SK-N-SH treated with all-trans-retinoic acid at 6 μM for 48 hours (cell line): ENCODE data around the gene NSMF.

Experiments
- ATAC-seq: fragments of 200-7000 bp; cut with Tn5 transposase; 3 replicates; pipeline ENCODE4 v1.9.1; 2020; ENCODE audit warnings: mild to moderate bottlenecking, moderate library complexity
- ARNTL ChIP-seq: fragments of 450-650 bp; formaldehyde crosslinking; IDR thresholded peaks from 2 replicates; pipeline ENCODE4 v1.5.0; 2020; ENCODE audit warnings: low read depth, mild to moderate bottlenecking, moderate library complexity, borderline replicate concordance
- BACH2 ChIP-seq: fragments of 250-450 bp; sonication (Bioruptor Pico); IDR thresholded peaks from 2 replicates; pipeline ENCODE4 v1.9.0; 2021; ENCODE audit warnings: mild to moderate bottlenecking, borderline replicate concordance
- CSDC2 ChIP-seq: fragments of 250-450 bp; sonication (Bioruptor Pico); IDR thresholded peaks from 2 replicates; pipeline ENCODE4 v1.5.0; 2020; ENCODE audit warnings: mild to moderate bottlenecking, moderate library complexity
- ESRRG ChIP-seq: fragments of 250-450 bp; sonication (Bioruptor Pico); IDR thresholded peaks from 2 replicates; pipeline ENCODE4 v1.6.1; 2021; ENCODE audit warnings: mild to moderate bottlenecking
- GLIS3 ChIP-seq: fragments of 250-450 bp; sonication (Bioruptor Pico); IDR thresholded peaks from 2 replicates; pipeline ENCODE4 v1.5.0; 2020; ENCODE audit warnings: mild to moderate bottlenecking, moderate library complexity
- ISL1 ChIP-seq: fragments of 250-450 bp; sonication (Bioruptor Pico); IDR thresholded peaks from 2 replicates; pipeline ENCODE4 v2.1.2; 2022; ENCODE audit warnings: mild to moderate bottlenecking, moderate library complexity
- OSR1 ChIP-seq: fragments of 250-450 bp; sonication (Bioruptor Pico); IDR thresholded peaks from 2 replicates; pipeline ENCODE4 v1.8.0; 2022; ENCODE audit warnings: moderate library complexity, mild to moderate bottlenecking, inconsistent platforms
- PPARA ChIP-seq: fragments of 250-450 bp; sonication (Bioruptor Pico); IDR thresholded peaks from 2 replicates; pipeline ENCODE4 v1.5.0; 2020; ENCODE audit warnings: mild to moderate bottlenecking, borderline replicate concordance
- RARB ChIP-seq: fragments of 250-450 bp; sonication (Bioruptor Pico); IDR thresholded peaks from 2 replicates; pipeline ENCODE4 v1.8.0; 2021; ENCODE audit warnings: mild to moderate bottlenecking, moderate library complexity
- SNAI2 ChIP-seq: fragments of 250-450 bp; sonication (Bioruptor Pico); IDR thresholded peaks from 2 replicates; pipeline ENCODE4 v1.5.0; 2020; ENCODE audit warnings: mild to moderate bottlenecking, moderate library complexity
- TCF4 ChIP-seq: fragments of 250-450 bp; sonication (Bioruptor Pico); IDR thresholded peaks from 2 replicates; pipeline ENCODE4 v1.8.0; 2021; ENCODE audit warnings: mild to moderate bottlenecking, moderate library complexity, borderline replicate concordance
- TOX ChIP-seq: fragments of 250-450 bp; sonication (Bioruptor Pico); IDR thresholded peaks from 2 replicates; pipeline ENCODE4 v1.8.0; 2021; ENCODE audit warnings: mild to moderate bottlenecking, moderate library complexity, borderline replicate concordance
- ZNF565 ChIP-seq: fragments of 450-650 bp; formaldehyde crosslinking; conservative IDR thresholded peaks from 2 replicates; pipeline ENCODE4 v1.5.0; 2020; ENCODE audit warnings: low read depth, mild to moderate bottlenecking, moderate library complexity
- ZNF70 ChIP-seq: fragments of 450-650 bp; formaldehyde crosslinking; IDR thresholded peaks from 2 replicates; pipeline ENCODE4 v1.5.0; 2020; ENCODE audit warnings: mild to moderate bottlenecking, moderate library complexity
- ZNF8 ChIP-seq: fragments of 450-650 bp; formaldehyde crosslinking; IDR thresholded peaks from 2 replicates; pipeline ENCODE4 v1.5.0; 2020; ENCODE audit warnings: mild to moderate bottlenecking, moderate library complexity
- TF ChIP-seq, protein P1 (sequence below): fragments of 250-450 bp; sonication (Bioruptor Pico); IDR thresholded peaks from 2 replicates; pipeline ENCODE4 v1.5.1; 2020; ENCODE audit warnings: low read depth, mild to moderate bottlenecking, moderate library complexity
- TF ChIP-seq, protein P2 (sequence below): fragments of 250-450 bp; sonication (Bioruptor Pico); IDR thresholded peaks from 2 replicates; pipeline ENCODE4 v1.8.0; 2021; ENCODE audit warnings: low read depth, mild to moderate bottlenecking, moderate library complexity, borderline replicate concordance
- TF ChIP-seq, protein P3 (sequence below): fragments of 250-450 bp; sonication (Bioruptor Pico); IDR thresholded peaks from 2 replicates; pipeline ENCODE4 v1.8.0; 2020; ENCODE audit warnings: mild to moderate bottlenecking, moderate library complexity, borderline replicate concordance
- TF ChIP-seq, protein P4 (sequence below): fragments of 250-450 bp; sonication (Bioruptor Pico); IDR thresholded peaks from 2 replicates; pipeline ENCODE4 v1.5.0; 2020; ENCODE audit warnings: mild to moderate bottlenecking, moderate library complexity
- TF ChIP-seq, protein P5 (sequence below): fragments of 250-450 bp; sonication (Bioruptor Pico); IDR thresholded peaks from 2 replicates; pipeline ENCODE4 v1.5.1; 2021; ENCODE audit warnings: mild to moderate bottlenecking, moderate library complexity

The NSMF gene

DNA sequence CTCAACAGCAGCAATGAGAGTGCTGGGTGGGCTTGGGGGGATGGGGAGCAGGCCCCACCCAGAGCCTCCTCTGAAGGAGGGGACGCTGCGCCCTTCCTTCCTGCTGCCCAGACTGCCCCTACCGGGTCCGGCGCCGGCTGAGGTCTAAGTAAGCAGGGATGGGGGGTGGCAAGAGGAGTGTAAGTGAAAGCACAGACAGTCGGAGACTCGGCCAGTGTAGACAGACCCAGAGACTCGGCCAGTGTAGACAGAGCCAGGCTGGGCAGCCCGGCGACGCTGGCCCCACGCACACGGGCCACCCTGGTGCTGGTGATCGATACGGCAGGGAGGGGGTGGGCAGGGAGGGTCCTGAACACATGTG lies 10.6 kb downstream of the NSMF start (continued):
- TF ChIP-seq, protein P1, sequence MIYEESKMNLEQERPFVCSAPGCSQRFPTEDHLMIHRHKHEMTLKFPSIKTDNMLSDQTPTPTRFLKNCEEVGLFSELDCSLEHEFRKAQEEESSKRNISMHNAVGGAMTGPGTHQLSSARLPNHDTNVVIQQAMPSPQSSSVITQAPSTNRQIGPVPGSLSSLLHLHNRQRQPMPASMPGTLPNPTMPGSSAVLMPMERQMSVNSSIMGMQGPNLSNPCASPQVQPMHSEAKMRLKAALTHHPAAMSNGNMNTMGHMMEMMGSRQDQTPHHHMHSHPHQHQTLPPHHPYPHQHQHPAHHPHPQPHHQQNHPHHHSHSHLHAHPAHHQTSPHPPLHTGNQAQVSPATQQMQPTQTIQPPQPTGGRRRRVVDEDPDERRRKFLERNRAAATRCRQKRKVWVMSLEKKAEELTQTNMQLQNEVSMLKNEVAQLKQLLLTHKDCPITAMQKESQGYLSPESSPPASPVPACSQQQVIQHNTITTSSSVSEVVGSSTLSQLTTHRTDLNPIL (CRISPR knock-in tag): no peak
- no peak for TF ChIP-seq CSDC2 (CRISPR knock-in tag)
- TF ChIP-seq ARNTL (CRISPR knock-in tag): no peak
- TF ChIP-seq, protein P2, sequence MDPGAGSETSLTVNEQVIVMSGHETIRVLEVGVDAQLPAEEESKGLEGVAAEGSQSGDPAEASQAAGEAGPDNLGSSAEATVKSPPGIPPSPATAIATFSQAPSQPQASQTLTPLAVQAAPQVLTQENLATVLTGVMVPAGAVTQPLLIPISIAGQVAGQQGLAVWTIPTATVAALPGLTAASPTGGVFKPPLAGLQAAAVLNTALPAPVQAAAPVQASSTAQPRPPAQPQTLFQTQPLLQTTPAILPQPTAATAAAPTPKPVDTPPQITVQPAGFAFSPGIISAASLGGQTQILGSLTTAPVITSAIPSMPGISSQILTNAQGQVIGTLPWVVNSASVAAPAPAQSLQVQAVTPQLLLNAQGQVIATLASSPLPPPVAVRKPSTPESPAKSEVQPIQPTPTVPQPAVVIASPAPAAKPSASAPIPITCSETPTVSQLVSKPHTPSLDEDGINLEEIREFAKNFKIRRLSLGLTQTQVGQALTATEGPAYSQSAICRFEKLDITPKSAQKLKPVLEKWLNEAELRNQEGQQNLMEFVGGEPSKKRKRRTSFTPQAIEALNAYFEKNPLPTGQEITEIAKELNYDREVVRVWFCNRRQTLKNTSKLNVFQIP (CRISPR knock-in tag): no peak
- no peak for TF ChIP-seq ZNF8 (CRISPR knock-in tag)
- TF ChIP-seq TOX (CRISPR knock-in tag): no peak
- no peak for TF ChIP-seq RARB (CRISPR knock-in tag)
- TF ChIP-seq TCF4 (CRISPR knock-in tag): no peak

DNA sequence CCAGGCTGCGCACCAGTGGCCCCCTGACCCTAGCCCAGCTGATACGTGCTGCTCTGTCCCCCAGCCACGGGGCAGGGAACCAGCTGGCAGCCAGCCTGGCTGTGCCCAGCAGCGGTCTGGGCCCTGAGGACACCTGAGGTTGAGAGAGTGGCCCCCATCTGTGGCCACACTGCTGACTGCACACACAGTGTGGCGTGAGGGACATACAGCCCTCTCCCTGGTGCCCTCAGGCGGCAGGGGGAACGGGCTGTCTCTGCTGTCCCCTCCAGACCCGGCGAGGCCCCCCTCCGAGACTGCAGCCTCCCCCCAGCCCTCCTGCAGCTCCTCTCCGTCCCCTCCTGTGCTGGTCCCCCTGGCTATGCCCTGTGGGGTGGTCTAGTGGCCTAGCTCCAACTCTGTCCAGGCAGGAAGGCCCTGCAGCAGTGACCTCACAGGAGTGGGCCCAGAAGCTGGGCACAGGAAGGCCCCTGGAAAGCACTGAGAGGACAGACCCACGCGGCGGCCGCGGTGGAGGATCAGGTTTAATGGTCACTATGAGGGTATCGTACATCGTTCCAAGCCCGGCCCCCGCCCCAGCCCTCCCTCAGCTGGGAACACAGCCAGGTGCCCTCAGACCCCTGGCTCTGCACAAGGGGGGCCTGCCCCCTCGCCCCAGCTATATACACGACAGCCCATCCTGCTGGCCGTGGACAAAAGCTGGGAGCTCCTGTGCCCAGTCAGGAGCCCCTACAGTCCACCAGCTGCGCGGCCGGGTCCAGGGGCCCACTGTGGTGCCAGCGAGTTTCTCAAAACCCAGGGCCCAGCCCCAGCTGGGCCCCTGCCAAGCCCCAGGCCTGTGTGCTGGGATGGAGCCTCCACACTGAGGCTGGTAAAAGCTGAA lies 11.2 kb downstream of the NSMF start:
- no peak for TF ChIP-seq ISL1 (CRISPR knock-in tag)
- TF ChIP-seq OSR1 (CRISPR knock-in tag): no peak
- TF ChIP-seq ARNTL (CRISPR knock-in tag): no peak
- TF ChIP-seq, protein P3, sequence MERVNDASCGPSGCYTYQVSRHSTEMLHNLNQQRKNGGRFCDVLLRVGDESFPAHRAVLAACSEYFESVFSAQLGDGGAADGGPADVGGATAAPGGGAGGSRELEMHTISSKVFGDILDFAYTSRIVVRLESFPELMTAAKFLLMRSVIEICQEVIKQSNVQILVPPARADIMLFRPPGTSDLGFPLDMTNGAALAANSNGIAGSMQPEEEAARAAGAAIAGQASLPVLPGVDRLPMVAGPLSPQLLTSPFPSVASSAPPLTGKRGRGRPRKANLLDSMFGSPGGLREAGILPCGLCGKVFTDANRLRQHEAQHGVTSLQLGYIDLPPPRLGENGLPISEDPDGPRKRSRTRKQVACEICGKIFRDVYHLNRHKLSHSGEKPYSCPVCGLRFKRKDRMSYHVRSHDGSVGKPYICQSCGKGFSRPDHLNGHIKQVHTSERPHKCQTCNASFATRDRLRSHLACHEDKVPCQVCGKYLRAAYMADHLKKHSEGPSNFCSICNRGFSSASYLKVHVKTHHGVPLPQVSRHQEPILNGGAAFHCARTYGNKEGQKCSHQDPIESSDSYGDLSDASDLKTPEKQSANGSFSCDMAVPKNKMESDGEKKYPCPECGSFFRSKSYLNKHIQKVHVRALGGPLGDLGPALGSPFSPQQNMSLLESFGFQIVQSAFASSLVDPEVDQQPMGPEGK (CRISPR knock-in tag): no peak
- no peak for TF ChIP-seq SNAI2
- no peak for TF ChIP-seq ZNF70 (CRISPR knock-in tag)
- no peak for TF ChIP-seq TCF4 (CRISPR knock-in tag)
- TF ChIP-seq ZNF8 (CRISPR knock-in tag): no peak
- no peak for TF ChIP-seq RARB (CRISPR knock-in tag)
- no peak for TF ChIP-seq ESRRG
- TF ChIP-seq, protein P4, sequence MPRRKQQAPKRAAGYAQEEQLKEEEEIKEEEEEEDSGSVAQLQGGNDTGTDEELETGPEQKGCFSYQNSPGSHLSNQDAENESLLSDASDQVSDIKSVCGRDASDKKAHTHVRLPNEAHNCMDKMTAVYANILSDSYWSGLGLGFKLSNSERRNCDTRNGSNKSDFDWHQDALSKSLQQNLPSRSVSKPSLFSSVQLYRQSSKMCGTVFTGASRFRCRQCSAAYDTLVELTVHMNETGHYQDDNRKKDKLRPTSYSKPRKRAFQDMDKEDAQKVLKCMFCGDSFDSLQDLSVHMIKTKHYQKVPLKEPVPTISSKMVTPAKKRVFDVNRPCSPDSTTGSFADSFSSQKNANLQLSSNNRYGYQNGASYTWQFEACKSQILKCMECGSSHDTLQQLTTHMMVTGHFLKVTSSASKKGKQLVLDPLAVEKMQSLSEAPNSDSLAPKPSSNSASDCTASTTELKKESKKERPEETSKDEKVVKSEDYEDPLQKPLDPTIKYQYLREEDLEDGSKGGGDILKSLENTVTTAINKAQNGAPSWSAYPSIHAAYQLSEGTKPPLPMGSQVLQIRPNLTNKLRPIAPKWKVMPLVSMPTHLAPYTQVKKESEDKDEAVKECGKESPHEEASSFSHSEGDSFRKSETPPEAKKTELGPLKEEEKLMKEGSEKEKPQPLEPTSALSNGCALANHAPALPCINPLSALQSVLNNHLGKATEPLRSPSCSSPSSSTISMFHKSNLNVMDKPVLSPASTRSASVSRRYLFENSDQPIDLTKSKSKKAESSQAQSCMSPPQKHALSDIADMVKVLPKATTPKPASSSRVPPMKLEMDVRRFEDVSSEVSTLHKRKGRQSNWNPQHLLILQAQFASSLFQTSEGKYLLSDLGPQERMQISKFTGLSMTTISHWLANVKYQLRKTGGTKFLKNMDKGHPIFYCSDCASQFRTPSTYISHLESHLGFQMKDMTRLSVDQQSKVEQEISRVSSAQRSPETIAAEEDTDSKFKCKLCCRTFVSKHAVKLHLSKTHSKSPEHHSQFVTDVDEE (CRISPR knock-in tag): no peak
- no peak for TF ChIP-seq GLIS3
- TF ChIP-seq, protein P5, sequence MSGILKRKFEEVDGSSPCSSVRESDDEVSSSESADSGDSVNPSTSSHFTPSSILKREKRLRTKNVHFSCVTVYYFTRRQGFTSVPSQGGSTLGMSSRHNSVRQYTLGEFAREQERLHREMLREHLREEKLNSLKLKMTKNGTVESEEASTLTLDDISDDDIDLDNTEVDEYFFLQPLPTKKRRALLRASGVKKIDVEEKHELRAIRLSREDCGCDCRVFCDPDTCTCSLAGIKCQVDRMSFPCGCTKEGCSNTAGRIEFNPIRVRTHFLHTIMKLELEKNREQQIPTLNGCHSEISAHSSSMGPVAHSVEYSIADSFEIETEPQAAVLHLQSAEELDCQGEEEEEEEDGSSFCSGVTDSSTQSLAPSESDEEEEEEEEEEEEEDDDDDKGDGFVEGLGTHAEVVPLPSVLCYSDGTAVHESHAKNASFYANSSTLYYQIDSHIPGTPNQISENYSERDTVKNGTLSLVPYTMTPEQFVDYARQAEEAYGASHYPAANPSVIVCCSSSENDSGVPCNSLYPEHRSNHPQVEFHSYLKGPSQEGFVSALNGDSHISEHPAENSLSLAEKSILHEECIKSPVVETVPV (CRISPR knock-in tag): no peak
- TF ChIP-seq PPARA (CRISPR knock-in tag): no peak
- no peak for TF ChIP-seq BACH2 (CRISPR knock-in tag)
- no peak for TF ChIP-seq TOX (CRISPR knock-in tag)
- TF ChIP-seq ZNF565 (CRISPR knock-in tag): no peak
- TF ChIP-seq, protein P2 (CRISPR knock-in tag): no peak
- no peak for ATAC-seq
